WERI-Rb-1 (cell line): ENCODE data around the gene MYO5C.

ENCODE experiments used
- DNase-seq: peaks from one replicate; pipeline ENCODE4 v3.0.0-alpha.2; 2020
- H3K27ac ChIP-seq: fragments of 250-450 bp; sonication (Bioruptor Pico); 2 replicates; pipeline ENCODE4 v1.5.1; 2020; ENCODE audit warnings: mild to moderate bottlenecking, moderate library complexity
- H3K27me3 ChIP-seq: fragments of 250-450 bp; sonication (Bioruptor Pico); 2 replicates; pipeline ENCODE4 v1.5.1; 2021; ENCODE audit warnings: mild to moderate bottlenecking, low read depth, moderate library complexity; ENCODE audit not compliant: insufficient read depth, severe bottlenecking
- H3K36me3 ChIP-seq: fragments of 250-450 bp; sonication (Bioruptor Pico); 2 replicates; pipeline ENCODE4 v1.5.1; 2020; ENCODE audit warnings: mild to moderate bottlenecking, moderate library complexity
- H3K4me3 ChIP-seq: 2 replicates; pipeline ENCODE4 v1.5.1; 2011; ENCODE audit warnings: low read depth, mild to moderate bottlenecking, control low read depth, low read length
- H3K9me3 ChIP-seq: fragments of 250-450 bp; sonication (Bioruptor Pico); 2 replicates; pipeline ENCODE4 v1.5.1; 2021; ENCODE audit warnings: mild to moderate bottlenecking, moderate library complexity; ENCODE audit not compliant: severe bottlenecking
- CTCF ChIP-seq: IDR thresholded peaks from 2 replicates; pipeline ENCODE4 v1.5.1; 2011; ENCODE audit warnings: low read depth, mild to moderate bottlenecking, control low read depth, inconsistent platforms, low read length

MYO5C gene

GRCh38 chr15:52196891-52197290 lies 98.7 kb downstream of the MYO5C start:
- H3K36me3 ChIP-seq: peaks cover 8% of the 10 kb centered on the region
- no peak for DNase-seq
- no peaks in the 10 kb centered on the region for H3K9me3 ChIP-seq
- no peak overlapping the region for H3K4me3 ChIP-seq
- no peaks in the 10 kb centered on the region for H3K27me3 ChIP-seq
- no peak for TF ChIP-seq CTCF
- no peak overlapping the region for H3K27ac ChIP-seq

- no peaks in the 10 kb centered on the region for H3K9me3 ChIP-seq
- no peak for DNase-seq
- no peak overlapping the region for H3K4me3 ChIP-seq
- TF ChIP-seq CTCF: no peak
- H3K27me3 ChIP-seq: no peaks in the 10 kb centered on the region
- no peak overlapping the region for H3K27ac ChIP-seq
- H3K36me3 ChIP-seq: peaks cover 8% of the 10 kb centered on the region; the same call in 1 of the 2 replicates
Observed at GRCh38 chr15:52193791-52194190, 101.8 kb downstream of the MYO5C start.

GRCh38 chr15:52193321-52193720 lies 102.3 kb downstream of the MYO5C start:
- DNase-seq: no peak
- H3K27ac ChIP-seq: no peak overlapping the region
- no peak for TF ChIP-seq CTCF
- H3K9me3 ChIP-seq: no peaks in the 10 kb centered on the region
- peaks cover 8% of the 10 kb centered on the region; the same call in 1 of the 2 replicates for H3K36me3 ChIP-seq
- H3K27me3 ChIP-seq: no peaks in the 10 kb centered on the region
- H3K4me3 ChIP-seq: no peak overlapping the region

GRCh38 chr15:52191207-52191606 lies 104.4 kb downstream of the MYO5C start, which contains the start of gene GNB5:
TSS of gene GNB5 (minus strand) at chr15:52191392. CDS start at chr15:52184676, 6,716 bp downstream.
- peak; percentile 95 for DNase-seq
- peak; percentile 62 for TF ChIP-seq CTCF

GRCh38 chr15:52186651-52187486 lies 108.7 kb downstream of the MYO5C start:
- Histone ChIP-seq H3K4me3 (peak overlapping the region; percentile 18), H3K9me3 (no peaks in the 10 kb centered on the region), H3K36me3 (no peaks in the 10 kb centered on the region), H3K27me3 (no peaks in the 10 kb centered on the region), H3K27ac (peak overlapping the region; percentile 92)
- no peak for TF ChIP-seq CTCF
- peak; percentile 84 for DNase-seq

More at GRCh38 chr15:52191207-52191606, 104.4 kb downstream of the MYO5C start, which contains the start of gene GNB5:
- no peaks in the 10 kb centered on the region for H3K9me3 ChIP-seq
- peaks cover 1% of the 10 kb centered on the region; the same call in 1 of the 2 replicates for H3K36me3 ChIP-seq
- H3K4me3 ChIP-seq: peak within 1 kb of the TSS; percentile 19
- no peaks in the 10 kb centered on the region for H3K27me3 ChIP-seq
- H3K27ac ChIP-seq: peak within 1 kb of the TSS; percentile 77
